ENCODE data around the gene TCF12.

The TCF12 gene

GRCh38 chr15:57169643-57170042 lies 251.2 kb downstream of the TCF12 start:
- DNase-seq (ENCODE audit: low read depth in 2 of 2), result no peak

DNA sequence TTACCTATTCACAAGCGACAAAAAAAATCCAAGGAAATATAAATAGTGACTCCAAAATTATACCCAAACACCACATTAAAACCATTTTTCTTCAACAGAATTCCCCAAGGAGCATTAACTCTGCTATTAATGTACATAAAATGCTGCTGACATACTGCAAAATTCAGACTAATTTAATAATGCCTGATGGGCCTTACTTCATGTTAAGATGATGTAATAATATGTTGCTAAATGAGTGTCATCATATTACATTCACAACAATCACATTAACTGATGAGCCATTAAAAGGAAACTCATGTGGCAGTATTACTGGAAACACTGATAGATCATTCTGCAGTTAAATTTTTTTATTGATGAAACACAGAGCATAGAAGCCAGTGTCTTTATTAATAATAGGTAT lies 253.0 kb downstream of the TCF12 start:
- no peak for DNase-seq (ENCODE audit: low read depth in 2 of 2)

DNA sequence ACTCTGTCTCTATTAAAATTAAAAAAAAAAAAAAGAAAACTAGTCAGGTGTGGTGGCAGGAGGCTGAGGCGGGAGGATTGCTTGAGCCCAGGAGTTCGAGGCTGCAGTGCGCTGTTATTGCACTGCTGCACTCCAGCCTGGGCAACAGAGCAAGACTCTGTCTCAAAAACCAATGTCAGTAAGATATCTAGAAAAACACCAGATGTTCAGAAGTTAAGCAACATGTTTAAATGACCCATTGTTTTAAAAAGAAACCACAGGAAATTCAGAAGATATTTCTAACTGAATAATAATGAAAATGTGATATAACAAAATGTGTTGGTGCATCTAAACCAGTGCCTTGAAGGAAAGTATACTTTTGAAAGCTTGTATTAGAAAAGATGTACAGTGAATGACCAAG lies 254.5 kb downstream of the TCF12 start:
- DNase-seq (ENCODE audit: low read depth in 2 of 2), result no peak

GRCh38 chr15:57183041-57183440 lies 264.6 kb downstream of the TCF12 start:
- no peak for DNase-seq (ENCODE audit: low read depth in 2 of 2)

DNA sequence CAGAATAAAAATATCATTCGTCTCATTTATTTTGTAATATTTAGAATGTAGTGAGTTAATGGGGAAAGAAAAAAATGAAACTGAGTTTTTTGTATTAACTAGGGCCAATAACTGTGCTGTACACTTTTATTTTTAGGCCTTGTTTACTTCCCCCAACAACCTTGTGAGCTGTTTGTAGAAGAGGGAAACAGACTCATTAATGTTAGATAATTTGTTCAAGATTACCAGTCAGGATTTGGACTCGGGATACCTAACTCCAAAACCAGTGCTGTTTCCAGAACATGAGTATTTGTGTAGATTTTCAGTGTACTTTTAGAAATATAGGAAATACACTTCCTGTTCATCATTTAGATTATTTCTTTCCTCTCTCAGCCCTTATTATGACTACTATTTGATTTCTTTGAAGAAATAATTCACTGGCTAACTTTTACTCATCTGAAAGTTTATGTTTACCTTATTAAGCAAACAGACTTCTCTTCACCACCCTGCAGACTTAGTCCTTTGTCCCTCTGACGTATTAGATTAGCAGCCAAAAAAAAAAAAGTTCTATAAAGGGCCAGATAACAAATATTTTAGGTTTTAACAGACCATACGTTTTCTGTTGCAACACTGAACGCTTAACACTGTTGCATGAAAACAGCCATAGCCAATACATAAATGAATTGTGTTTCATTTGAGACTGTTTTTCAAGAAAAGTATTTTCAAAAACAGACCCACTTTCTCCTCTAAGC lies 265.3 kb downstream of the TCF12 start:
- DNase-seq (ENCODE audit: low read depth in 2 of 2), result no peak

- DNase-seq (ENCODE audit: low read depth in 2 of 2), result no peak
These were observed 266.1 kb downstream of the TCF12 start for GRCh38 chr15:57184502-57184901.

DNA sequence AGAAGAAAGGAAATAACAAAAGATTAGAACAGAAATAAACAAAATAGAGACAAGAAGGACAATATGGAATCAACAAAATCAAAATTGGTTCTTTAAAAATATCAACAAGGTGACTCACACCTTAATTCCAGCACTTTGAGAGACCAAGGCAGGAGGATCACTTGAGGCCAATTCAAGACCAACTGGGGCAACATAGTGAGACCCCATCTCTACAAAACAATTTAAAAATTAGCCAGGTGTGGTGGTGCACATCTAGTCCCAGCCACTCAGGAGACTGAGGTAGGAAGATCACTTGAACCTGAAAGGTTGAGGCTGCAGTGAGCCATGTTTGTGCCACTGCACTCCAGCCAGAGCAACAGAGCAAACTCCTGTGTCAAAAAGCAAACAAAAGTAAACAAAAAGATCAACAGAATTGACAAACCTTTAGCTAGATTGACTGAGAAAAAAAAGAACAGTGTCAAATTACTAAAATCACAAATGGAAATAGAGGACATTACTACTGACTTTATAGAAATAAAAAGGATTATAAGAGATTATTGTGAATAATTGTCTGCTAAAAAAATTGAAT lies 267.1 kb downstream of the TCF12 start:
- DNase-seq (ENCODE audit: low read depth in 2 of 2), result no peak

DNA sequence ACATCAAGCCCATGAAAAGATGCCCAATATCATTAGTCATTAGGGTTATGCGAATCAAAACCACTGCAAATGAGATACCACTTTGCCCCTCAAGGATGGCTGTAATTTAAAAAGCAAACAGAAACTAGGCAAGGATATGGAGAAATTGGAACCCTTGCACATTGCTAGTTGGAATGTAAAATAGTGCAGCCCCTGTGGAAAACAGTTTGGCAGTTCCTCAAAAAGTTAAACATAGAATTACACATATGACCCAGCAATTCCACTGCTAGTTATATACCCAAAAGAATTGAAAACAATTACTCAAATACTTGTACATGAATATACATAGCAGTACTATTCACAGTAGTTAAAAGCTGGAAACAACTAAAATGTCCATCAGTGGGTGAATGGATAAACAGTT lies 271.0 kb downstream of the TCF12 start:
- DNase-seq (ENCODE audit: low read depth in 2 of 2), result no peak

DNA sequence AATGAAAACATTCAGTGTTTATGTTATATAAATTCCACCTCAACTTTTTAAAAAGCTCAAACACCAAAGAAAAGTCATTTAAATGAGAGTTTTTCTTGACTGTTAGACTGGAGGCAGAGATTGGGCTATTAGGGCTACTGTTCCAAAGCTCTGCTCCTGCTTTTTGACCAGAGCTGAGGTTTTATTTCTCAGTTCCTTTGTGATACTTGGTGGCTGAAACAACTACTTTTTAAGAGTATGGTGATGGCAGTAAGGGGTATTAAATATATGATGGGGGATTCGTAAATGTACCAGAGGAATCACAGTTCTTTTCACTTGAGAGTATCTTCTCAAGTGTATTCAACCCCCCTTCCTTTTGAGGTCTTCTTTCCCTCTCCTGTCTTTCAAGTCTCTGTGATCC lies 271.8 kb downstream of the TCF12 start:
- no peak for DNase-seq (ENCODE audit: low read depth in 2 of 2)

GRCh38 chr15:57193161-57193560 lies 274.7 kb downstream of the TCF12 start:
- no peak for DNase-seq (ENCODE audit: low read depth in 2 of 2)

DNA sequence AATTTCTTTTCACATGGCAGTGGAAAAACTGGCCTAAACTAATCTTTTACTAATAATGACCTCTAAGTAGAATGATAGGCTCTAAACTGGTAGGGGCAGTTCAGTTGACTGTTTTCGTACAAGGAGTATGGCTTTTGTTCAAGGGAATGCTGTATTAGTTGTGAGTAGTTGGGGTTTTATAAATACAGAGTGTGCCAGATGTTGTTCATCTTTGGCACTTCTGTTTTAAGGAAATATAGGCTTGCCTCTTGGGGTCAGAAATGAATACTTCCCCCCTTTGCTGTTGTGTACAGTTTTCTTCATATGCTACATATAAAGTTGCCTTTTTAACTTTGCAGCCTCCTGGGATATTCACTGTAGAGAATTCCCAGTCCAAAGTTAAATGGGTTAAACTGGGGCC lies 276.9 kb downstream of the TCF12 start:
- no peak for DNase-seq (ENCODE audit: low read depth in 2 of 2)

DNA sequence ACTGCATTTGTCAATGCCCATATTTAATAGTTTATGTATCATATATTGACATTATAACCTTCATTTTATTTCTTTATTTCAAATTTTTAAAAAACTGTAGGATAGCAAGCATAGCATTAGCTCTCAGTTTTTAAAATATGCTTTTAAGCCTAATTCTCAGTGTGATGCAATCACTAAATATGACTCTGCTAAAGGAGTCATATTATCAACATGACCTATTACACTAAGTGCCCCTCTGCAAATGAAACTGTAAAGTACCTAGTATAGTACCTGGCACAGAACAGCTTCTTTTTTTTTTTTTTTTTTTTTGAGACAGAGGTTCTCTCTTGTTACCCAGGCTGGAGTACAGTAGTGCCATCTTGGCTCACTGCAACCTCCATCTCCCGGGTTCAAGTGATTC lies 278.4 kb downstream of the TCF12 start:
- no peak for DNase-seq (ENCODE audit: low read depth in 2 of 2)

DNA sequence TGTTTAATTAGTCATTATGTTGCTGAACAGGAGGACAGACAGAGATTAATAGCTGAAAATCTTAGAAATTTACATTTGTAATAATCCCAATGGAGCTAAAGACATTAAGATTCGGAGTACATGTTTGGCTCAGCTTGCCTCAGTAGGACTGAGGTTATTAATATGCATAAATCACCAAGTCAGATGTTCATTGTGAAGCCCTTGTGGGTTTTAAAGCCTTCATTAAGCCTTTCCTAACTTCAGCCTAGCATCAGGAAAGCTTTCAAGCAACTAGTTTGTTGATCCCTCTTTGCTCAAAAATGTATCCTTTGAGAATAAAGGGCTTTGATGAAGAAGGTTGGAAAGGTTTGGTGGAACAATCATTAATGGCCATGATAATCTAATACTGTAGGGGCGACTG lies 279.7 kb downstream of the TCF12 start:
- no peak for DNase-seq (ENCODE audit: low read depth in 2 of 2)

DNA sequence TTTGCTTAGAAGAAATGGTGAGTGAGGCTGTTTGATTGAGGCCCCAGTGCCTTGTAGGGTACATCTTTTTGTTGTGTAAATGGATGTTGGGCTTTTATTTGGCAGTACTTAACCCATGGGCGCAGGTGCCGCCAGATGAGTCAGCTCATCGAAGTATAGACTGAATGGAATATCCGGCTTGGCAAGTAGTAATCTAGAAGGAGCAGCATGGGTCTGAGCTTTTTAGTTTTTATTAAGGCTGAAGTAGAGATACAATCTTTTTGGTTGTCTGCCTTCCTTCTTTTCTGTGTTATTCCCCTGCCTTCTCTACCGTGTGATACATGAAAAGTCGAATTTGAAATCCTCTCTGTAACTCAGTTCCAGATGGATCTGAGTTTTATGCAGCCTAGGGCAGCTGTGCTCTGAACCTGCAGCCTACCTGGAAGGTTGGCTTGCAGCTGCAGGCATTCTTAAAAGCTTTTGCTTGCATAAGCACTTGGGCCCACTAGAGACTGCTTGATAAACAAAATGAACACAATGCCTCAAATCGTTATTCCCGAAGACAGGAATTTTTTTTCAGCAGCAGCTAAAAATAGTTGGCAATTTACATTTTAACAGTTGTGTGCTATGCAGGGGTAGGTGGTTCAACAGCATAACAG lies 280.3 kb downstream of the TCF12 start:
- DNase-seq (ENCODE audit: low read depth in 2 of 2), result no peak

- DNase-seq (ENCODE audit: low read depth in 2 of 2), result no peak
These were observed 283.1 kb downstream of the TCF12 start for GRCh38 chr15:57201578-57201977.

- no peak for DNase-seq (ENCODE audit: low read depth in 2 of 2)
These were observed 285.5 kb downstream of the TCF12 start for GRCh38 chr15:57203906-57204305.

DNA sequence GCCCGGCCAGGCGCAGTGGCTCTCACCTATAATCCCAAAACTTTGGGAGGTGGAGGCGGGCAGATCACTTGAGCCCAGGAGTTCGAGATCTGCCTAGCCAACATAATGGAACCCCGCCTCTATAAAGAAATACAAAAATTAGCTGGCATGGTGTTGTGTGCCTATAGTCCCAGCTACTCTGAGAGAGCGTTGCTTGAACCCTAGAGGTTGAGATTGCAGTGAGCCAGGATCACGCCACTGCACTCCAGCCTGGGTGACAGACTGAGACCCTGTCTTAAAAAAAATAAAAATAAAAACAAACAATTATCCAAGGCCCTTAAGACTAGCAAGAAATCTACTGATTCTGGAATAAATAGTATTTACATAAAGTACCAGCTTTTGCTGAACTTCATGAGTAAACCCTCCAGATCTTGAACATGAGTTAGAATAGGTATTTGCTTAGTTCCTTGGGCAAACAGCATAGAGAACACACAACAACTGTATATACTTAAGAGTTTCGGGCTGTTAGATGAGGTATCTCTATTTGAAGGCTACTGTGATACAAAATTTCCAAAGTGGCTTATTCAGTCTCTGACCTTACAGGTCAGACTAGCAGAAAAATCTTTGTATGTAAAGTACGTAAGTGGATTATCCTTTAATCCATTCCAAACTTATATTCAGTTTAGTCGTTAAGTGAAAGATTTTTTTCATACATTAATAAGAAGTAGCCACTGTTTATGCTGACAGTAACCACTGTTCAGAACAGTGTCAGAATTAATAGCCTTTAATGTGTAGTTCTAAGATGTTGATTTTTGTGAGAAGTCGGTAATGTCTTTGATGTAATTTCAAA lies 286.8 kb downstream of the TCF12 start:
- no peak for DNase-seq (ENCODE audit: low read depth in 2 of 2)

- no peak for DNase-seq (ENCODE audit: low read depth in 2 of 2)
These were observed 287.6 kb downstream of the TCF12 start for GRCh38 chr15:57205996-57206395.

GRCh38 chr15:57213862-57214261 lies 295.4 kb downstream of the TCF12 start:
- DNase-seq (ENCODE audit: low read depth in 2 of 2), result no peak

- no peak for DNase-seq (ENCODE audit: low read depth in 2 of 2)
These were observed 296.9 kb downstream of the TCF12 start for GRCh38 chr15:57215326-57215725.

- no peak for DNase-seq (ENCODE audit: low read depth in 2 of 2)
These were observed 297.4 kb downstream of the TCF12 start for GRCh38 chr15:57215881-57216280.

- DNase-seq (ENCODE audit: low read depth in 2 of 2), result no peak
These were observed 297.8 kb downstream of the TCF12 start for GRCh38 chr15:57216288-57216687.
